Amniotic stem cell (primary cell): Measurements from ENCODE around the gene MAGI1.
"Not testable (repeated sequence)": the region's sequence is repeated elsewhere in the genome, so short reads cannot be mapped to it uniquely, and the experiment has no call there.

Experiments
- DNase-seq: peaks from one replicate; lab custom pipeline; 2025; lab: John Stamatoyannopoulos, UW

MAGI1 gene

GRCh38 chr3:66038726-66039589 is at the start of gene MAGI1:
Gene MAGI1 (minus strand): TSS chr3:66038918. CDS start chr3:66038308, 610 bp downstream.
- peak; percentile 93 for DNase-seq

DNA sequence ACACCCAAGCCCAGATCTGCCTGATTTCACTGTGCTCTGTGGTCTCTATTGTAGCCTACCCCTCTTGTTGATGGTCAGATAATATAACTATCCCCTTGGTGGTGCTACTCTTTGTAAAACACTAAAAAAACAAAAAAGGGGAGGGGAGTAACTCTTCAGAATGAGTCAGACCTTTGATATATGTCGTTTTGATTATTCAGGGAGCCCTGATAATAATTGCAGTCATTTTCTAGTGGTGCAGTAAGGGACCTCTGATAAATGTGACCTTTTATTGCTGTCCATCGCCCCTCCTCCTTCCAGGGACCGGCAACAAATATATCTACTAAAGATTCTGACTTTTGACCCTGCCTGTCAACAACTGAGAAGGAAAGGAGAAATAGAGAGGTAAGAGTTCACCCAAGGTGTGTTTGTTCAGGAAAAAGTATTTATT is 45.1 kb upstream of the MAGI1 start:
- DNase-seq = no peak

- DNase-seq = no peak
Measured at GRCh38 chr3:66083096-66083678, 44.5 kb upstream of the MAGI1 start.

- DNase-seq = no peak
Measured at GRCh38 chr3:66082679-66083078, 44.0 kb upstream of the MAGI1 start.

DNA sequence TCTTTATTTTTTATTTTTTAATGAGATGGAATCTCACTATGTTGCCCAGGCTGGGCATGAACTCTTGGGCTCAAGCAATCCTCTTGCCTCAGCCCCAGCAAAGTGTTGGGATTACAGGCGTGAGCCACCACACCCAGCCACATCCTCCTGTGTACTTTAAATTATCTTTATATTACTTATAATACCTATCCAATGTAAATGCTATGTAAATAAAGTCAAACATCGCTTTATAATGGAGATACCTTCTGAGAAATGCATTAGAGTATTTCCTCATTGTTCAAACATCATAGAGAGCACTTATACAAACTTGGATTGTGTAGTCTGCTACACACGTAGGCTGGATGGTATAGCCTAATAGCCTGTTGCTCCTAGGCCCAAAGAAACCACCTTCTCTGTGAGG is 41.4 kb upstream of the MAGI1 start:
- no peak for DNase-seq

DNA sequence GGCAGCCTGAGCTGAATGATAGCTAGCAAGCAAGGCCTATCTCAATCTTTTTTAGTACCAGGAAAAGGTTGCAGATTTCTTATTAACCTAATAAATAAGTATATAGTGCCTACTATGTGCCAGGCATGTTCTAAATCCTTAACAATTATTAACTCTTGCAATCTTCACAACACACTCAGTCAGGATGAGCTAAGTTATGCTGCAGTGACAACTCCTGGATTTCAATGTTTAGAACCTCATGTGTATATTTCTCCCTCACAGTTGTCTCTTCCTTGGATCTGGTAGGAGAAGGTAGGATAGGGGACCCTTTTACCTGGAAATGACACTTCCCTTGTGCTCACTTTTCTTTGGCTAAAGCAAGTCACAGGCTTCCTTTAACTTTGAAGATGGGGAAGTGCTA is 39.3 kb upstream of the MAGI1 start:
- no peak for DNase-seq

GRCh38 chr3:66076861-66077470 is 38.2 kb upstream of the MAGI1 start:
- peak; percentile 64 for DNase-seq

- DNase-seq = no peak
Measured at GRCh38 chr3:66075281-66075680, 36.6 kb upstream of the MAGI1 start.

- no peak for DNase-seq
Measured at GRCh38 chr3:66073464-66074141, 34.9 kb upstream of the MAGI1 start.

DNA sequence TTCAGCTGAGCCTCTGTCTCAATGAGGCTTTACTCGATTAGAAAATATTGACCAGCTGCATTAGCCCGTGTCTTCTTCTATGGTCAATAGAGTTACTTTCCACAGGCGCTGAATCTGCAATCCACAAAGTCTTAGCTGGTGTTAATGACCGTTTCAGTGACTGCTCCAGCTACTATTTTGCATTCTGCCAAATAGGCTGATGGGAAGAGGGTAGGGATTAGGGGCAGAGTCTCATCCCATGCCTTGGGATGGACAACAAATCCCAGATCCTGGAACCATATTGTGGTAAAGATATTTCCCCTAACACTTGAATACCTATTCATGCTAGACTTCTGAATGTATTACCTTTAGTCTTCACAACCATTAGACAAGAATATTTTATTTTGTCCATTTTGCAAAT is 29.5 kb upstream of the MAGI1 start:
- DNase-seq = no peak

- no peak for DNase-seq
Measured at GRCh38 chr3:66066963-66067617, 28.4 kb upstream of the MAGI1 start.

- DNase-seq = no peak
Measured at GRCh38 chr3:66055289-66055688, 16.6 kb upstream of the MAGI1 start.

- DNase-seq = no peak
Measured at GRCh38 chr3:66053550-66054094, 14.9 kb upstream of the MAGI1 start.

DNA sequence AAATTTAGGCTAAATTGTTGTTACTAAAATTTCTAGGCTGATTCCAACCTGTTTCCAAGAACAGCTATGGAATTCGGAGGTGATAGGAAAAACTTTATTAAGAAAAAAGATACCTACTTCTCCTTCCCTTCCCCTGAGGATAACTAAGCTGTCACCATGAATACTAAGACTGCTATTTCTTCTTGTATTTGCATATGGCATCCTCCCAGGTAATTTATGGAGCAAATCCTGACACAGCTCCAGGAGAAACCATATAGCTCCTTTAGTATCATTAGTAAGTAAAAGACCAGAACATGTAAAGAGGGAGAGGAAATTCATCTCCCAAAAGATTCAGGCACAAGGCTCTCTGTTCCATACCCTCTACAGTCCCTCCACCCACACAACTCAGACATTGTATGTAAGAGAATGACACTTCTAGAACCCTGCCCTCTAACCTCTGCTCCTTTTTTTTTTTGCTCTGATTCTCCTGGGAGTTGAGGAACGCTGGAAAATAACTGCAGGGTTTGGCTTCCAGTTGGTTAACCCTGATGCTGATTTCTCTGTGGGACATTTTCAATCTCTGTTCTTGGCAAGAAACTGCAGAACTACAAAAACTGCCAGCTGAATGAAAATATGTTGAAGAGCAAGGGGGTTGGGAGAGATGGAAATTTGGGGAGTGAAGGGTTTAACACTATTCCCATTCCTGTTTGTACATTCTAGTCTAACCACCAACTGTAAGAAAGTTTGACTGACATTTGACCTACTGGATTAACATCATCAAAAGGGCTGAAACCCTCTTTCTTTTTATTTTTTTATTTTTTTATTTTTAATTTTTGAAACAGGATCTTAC is 14.2 kb upstream of the MAGI1 start:
- DNase-seq = no peak

DNA sequence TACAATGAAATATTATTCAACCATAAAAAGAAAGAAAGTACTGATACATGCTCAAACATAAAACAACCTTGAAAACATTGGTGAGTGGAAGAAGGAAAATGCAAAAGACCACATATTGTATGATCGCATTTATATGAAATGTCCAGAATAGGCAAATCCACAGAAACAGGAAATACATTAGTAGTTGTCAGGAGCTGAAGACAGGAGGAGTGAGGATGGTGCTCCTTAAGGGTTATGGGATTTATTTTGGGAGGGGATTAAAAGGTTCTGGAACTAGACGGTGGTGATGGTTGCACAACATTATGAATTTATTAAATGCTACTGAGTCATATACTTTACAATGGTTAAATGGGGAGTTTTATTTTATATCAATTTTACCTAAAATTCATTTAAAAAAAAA is 12.1 kb upstream of the MAGI1 start:
- no peak for DNase-seq

- DNase-seq = no peak
Measured at GRCh38 chr3:66048051-66048395, 9.3 kb upstream of the MAGI1 start.

DNA sequence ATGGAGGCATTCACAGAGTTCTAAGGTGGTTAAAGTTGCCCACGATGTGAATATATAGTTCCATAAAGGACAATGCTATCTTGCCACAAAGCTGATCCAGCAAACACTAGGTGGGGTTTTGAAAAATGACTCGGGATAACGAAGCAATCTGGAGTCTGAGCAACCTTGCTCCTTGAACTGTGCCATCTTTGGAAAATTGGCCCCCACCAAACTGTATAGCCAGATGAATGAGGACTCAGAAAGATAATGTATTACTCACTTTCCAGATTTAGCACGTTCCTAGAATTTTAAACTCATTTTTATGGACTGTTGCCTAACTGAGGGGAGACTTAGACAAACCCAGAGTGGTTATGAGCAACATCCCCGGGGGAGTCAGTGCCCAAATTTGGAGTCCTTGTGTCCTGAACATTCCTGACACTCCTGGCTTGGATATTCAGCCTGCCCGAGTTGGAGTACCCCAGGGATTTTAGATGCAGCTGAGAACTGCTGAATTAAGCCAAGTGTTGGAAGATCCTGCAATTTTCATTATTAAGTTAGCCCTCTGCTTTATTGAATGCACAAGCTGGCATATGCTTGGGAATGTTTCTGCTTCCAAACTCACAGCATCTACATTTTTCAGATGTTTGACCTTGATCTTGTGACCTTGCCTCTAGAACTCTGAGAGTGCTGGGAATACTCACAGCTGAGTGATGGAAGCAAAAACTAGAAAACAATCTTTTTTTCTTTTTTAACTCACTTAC is 8.8 kb upstream of the MAGI1 start:
- peak; percentile 35 for DNase-seq

DNA sequence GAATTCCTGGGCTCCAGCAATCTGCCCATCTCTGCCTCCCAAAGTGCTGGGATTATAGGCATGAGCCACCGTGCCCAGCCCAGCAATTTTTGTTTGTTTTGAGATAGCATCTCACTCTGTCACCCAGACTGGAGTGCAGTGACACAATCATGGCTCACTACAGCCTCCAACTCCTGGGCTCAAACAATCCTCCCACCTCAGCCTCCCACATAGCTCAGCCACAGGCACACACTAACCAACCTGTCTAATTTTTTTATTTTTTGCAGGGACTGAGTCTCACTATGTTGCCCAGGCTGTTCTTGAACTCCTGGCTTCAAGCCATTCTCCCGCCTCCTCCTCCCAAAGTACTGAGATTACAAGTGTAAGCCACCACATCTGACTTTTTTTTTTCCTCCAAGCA is 7.6 kb upstream of the MAGI1 start:
- DNase-seq = not testable (repeated sequence)

GRCh38 chr3:66041828-66042227 is 3.1 kb upstream of the MAGI1 start:
- DNase-seq = no peak

GRCh38 chr3:66041116-66041515 is 2.4 kb upstream of the MAGI1 start:
- DNase-seq = no peak
